K562 (cell line): ENCODE data around the gene SPTAN1. TPM values are rescaled to one million over a fixed set of nuclear protein-coding genes. Genes with fewer than 3 reads are reported as not detected.

Experiments
- CHD4 ChIP-seq: fragments of 200-600 bp; sonication (generic); IDR thresholded peaks from 3 replicates; pipeline ENCODE4 v1.6.1; 2012; ENCODE audit warnings: low read depth, mild to moderate bottlenecking, mixed read lengths, low read length, inconsistent platforms; ENCODE audit not compliant: insufficient read depth, insufficient replicate concordance, poor library complexity, severe bottlenecking
- GATAD2B ChIP-seq: fragments of 450-650 bp; IDR thresholded peaks from 2 replicates; pipeline ENCODE4 v1.6.1; 2017; ENCODE audit warnings: mild to moderate bottlenecking, borderline replicate concordance
- HMG20A ChIP-seq: fragments of 450-650 bp; formaldehyde crosslinking; conservative IDR thresholded peaks from 2 replicates; pipeline ENCODE4 v1.4.0; 2020; ENCODE audit warnings: mild to moderate bottlenecking, mixed read lengths
- LCOR ChIP-seq: sonication (generic); formaldehyde crosslinking; IDR thresholded peaks from 2 replicates; pipeline ENCODE4 v1.8.0; 2022; ENCODE audit warnings: mild to moderate bottlenecking, missing genetic modification reagents
- MEF2D ChIP-seq: conservative IDR thresholded peaks from 2 replicates; pipeline ENCODE4 v1.6.1; 2016; ENCODE audit warnings: low read depth, missing genetic modification characterization, missing compliant biosample characterization
- MYBL2 ChIP-seq, 2 experiments: fragments of 450-650 bp in 1 of 2; sonication (generic) in 1 of 2; formaldehyde crosslinking in 1 of 2; IDR thresholded peaks; 2 replicates each; pipeline versions ENCODE4 v1.6.1 to v1.8.1; 2017 to 2022; ENCODE audit warnings: borderline replicate concordance in 1 of 2, inconsistent platforms in 1 of 2, low read depth in 1 of 2, mild to moderate bottlenecking in 1 of 2, missing genetic modification reagents in 1 of 2, moderate library complexity in 1 of 2
- MYC ChIP-seq, 2 experiments: fragments of 250-450 bp in 1 of 2; sonication (Bioruptor Pico) in 1 of 2; IDR thresholded peaks; 2 replicates each; pipeline versions ENCODE4 v1.5.1 to v1.6.1; 2012 to 2021; ENCODE audit warnings: low read depth in 2 of 2, borderline replicate concordance in 1 of 2, improper control_type of control experiment in 1 of 2, low read length in 1 of 2, mild to moderate bottlenecking in 1 of 2, moderate library complexity in 1 of 2
- NBN ChIP-seq: fragments of 450-650 bp; IDR thresholded peaks from 2 replicates; pipeline ENCODE4 v1.6.1; 2016; ENCODE audit warnings: low read depth, mild to moderate bottlenecking
- POU5F1 ChIP-seq: fragments of 150-350 bp; IDR thresholded peaks from 2 replicates; pipeline ENCODE4 v1.6.1; 2014; ENCODE audit warnings: borderline replicate concordance, low read length, low read depth, mild to moderate bottlenecking; ENCODE audit not compliant: partially characterized antibody
- SLC30A9 ChIP-seq: fragments of 250-450 bp; sonication (Bioruptor Pico); IDR thresholded peaks from 2 replicates; pipeline ENCODE4 v1.8.0; 2022; ENCODE audit warnings: mild to moderate bottlenecking, moderate library complexity
- ZBED1 ChIP-seq: IDR thresholded peaks from 2 replicates; pipeline ENCODE4 v1.6.1; 2014
- ZC3H8 ChIP-seq: fragments of 450-650 bp; IDR thresholded peaks from 2 replicates; pipeline ENCODE4 v1.6.1; 2017
- ZNF121 ChIP-seq: sonication (generic); formaldehyde crosslinking; conservative IDR thresholded peaks from 2 replicates; pipeline ENCODE4 v1.8.0; 2022; ENCODE audit warnings: missing genetic modification reagents
- ZNF347 ChIP-seq: fragments of 450-650 bp; formaldehyde crosslinking; IDR thresholded peaks from 2 replicates; pipeline ENCODE4 v1.4.0; 2020; ENCODE audit warnings: low read depth, mild to moderate bottlenecking, moderate library complexity
- ZNF354B ChIP-seq: fragments of 250-450 bp; sonication (Bioruptor Pico); IDR thresholded peaks from 2 replicates; pipeline ENCODE4 v1.4.0; 2020
- ZNF561 ChIP-seq: fragments of 450-650 bp; formaldehyde crosslinking; conservative IDR thresholded peaks from 2 replicates; pipeline ENCODE4 v1.4.0; 2020; ENCODE audit warnings: mild to moderate bottlenecking, moderate library complexity
- ZNF785 ChIP-seq: fragments of 250-450 bp; sonication (Bioruptor Pico); IDR thresholded peaks from 2 replicates; pipeline ENCODE4 v1.4.0; 2020; ENCODE audit warnings: mild to moderate bottlenecking
- polyA plus RNA-seq, 8 experiments: library from polyadenylated mRNA; depleted of rRNA in 4 of 8; stranded (reverse) in 5 of 8; unstranded in 3 of 8; fragments of >200 nt; fragmentation: Nextera tagmentation in 2 of 8; fragmentation: Illumina TruSeq in 1 of 8; extraction: Ambion mirVana in 2 of 8; extraction: Trizol in 1 of 8; gene quantifications; 2 replicates each; pipeline versions ENCODE4 v1.2.1 to v1.2.3, GENCODE V29; 2011 to 2014; ENCODE audit warnings: inconsistent platforms in 1 of 8, missing spikeins in 1 of 8
- total RNA-seq, 7 experiments: library from RNA; depleted of rRNA in 6 of 7; stranded (reverse); fragments of >200 nt in 6 of 7; fragmentation: Illumina TruSeq in 2 of 7; extraction: Trizol in 2 of 7; gene quantifications; 2 replicates each; pipeline versions ENCODE4 v1.2.1 to v1.2.3, GENCODE V29; 2011 to 2021; ENCODE audit warnings: low replicate concordance in 1 of 7
- TF ChIP-seq, protein P1 (sequence below), 2 experiments: fragments of 450-650 bp; IDR thresholded peaks; 2 replicates each; pipeline ENCODE4 v1.6.1; 2018; ENCODE audit warnings: mild to moderate bottlenecking in 2 of 2, low read depth in 1 of 2; ENCODE audit not compliant: partially characterized antibody in 2 of 2
- TF ChIP-seq, protein P2 (sequence below): fragments of 250-450 bp; sonication (Bioruptor Pico); IDR thresholded peaks from 2 replicates; pipeline ENCODE4 v1.8.0; 2022; ENCODE audit warnings: inconsistent platforms, mild to moderate bottlenecking, moderate library complexity, borderline replicate concordance
- TF ChIP-seq, protein P3 (sequence below): fragments of 250-450 bp; sonication (Bioruptor Pico); IDR thresholded peaks from 2 replicates; pipeline ENCODE4 v1.4.0; 2020; ENCODE audit warnings: mild to moderate bottlenecking, moderate library complexity

The SPTAN1 gene
- total and polyA plus RNA-seq, 9 of the 15 experiments (the other 6 are each of a cell fraction or from before 2014, with no cell fraction given): 1.5 to 13.5 (median 6.8) TPM

DNA sequence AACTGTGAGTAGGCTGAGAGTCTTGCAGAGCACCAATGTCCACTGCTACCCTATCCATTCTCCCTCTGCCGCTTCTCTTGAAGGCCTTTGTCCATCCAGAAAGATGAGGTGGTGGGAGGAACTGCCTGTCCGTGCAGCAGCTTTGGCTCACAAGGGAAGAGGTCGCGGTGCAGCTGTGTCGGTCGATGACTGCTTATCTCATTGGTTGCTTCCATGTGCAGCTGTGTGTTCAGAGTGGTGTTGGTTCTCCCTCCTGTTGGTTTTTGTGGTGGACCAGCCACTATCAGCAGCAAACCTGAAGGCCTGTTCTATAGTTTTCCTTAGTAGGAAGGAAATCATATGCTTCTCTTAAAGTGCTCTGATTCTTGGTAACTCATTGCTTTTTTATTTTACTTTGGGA lies 40.7 kb downstream of the SPTAN1 start (continued):
- no peak for TF ChIP-seq ZNF561
- no peak for TF ChIP-seq ZNF354B (CRISPR knock-in tag)
- no peak for TF ChIP-seq MEF2D
- TF ChIP-seq HMG20A: no peak
- no peak for TF ChIP-seq SLC30A9 (CRISPR knock-in tag)
- TF ChIP-seq, protein P1, sequence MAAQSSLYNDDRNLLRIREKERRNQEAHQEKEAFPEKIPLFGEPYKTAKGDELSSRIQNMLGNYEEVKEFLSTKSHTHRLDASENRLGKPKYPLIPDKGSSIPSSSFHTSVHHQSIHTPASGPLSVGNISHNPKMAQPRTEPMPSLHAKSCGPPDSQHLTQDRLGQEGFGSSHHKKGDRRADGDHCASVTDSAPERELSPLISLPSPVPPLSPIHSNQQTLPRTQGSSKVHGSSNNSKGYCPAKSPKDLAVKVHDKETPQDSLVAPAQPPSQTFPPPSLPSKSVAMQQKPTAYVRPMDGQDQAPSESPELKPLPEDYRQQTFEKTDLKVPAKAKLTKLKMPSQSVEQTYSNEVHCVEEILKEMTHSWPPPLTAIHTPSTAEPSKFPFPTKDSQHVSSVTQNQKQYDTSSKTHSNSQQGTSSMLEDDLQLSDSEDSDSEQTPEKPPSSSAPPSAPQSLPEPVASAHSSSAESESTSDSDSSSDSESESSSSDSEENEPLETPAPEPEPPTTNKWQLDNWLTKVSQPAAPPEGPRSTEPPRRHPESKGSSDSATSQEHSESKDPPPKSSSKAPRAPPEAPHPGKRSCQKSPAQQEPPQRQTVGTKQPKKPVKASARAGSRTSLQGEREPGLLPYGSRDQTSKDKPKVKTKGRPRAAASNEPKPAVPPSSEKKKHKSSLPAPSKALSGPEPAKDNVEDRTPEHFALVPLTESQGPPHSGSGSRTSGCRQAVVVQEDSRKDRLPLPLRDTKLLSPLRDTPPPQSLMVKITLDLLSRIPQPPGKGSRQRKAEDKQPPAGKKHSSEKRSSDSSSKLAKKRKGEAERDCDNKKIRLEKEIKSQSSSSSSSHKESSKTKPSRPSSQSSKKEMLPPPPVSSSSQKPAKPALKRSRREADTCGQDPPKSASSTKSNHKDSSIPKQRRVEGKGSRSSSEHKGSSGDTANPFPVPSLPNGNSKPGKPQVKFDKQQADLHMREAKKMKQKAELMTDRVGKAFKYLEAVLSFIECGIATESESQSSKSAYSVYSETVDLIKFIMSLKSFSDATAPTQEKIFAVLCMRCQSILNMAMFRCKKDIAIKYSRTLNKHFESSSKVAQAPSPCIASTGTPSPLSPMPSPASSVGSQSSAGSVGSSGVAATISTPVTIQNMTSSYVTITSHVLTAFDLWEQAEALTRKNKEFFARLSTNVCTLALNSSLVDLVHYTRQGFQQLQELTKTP (IDR thresholded peaks at IDR 0.05; ENCODE audit: low read depth in 1 of 2, partially characterized antibody in 2 of 2): no peak
- TF ChIP-seq ZNF121: no peak
- TF ChIP-seq CHD4: no peak
- TF ChIP-seq POU5F1: no peak
- no peak for TF ChIP-seq ZNF785 (CRISPR knock-in tag)
- TF ChIP-seq NBN: 0 out of 2 replicates have a peak, but pooled peaks have one; percentile 38
- no peak for TF ChIP-seq MYBL2 (IDR thresholded peaks at IDR 0.05; ENCODE audit: low read depth)
- no peak for TF ChIP-seq MYBL2 (CRISPR knock-in tag; IDR thresholded peaks at IDR 0.05; ENCODE audit: borderline replicate concordance)
- TF ChIP-seq MYC (IDR thresholded peaks at IDR 0.05; ENCODE audit: low read depth, low read length): 0 out of 2 replicates have a peak, but pooled peaks have one; percentile 18
- no peak for TF ChIP-seq MYC (CRISPR knock-in tag; IDR thresholded peaks at IDR 0.05; ENCODE audit: borderline replicate concordance, low read depth)
- TF ChIP-seq ZC3H8: no peak
- TF ChIP-seq ZBED1: 0 out of 2 replicates have a peak, but pooled peaks have one; percentile 27
- TF ChIP-seq, protein P2, sequence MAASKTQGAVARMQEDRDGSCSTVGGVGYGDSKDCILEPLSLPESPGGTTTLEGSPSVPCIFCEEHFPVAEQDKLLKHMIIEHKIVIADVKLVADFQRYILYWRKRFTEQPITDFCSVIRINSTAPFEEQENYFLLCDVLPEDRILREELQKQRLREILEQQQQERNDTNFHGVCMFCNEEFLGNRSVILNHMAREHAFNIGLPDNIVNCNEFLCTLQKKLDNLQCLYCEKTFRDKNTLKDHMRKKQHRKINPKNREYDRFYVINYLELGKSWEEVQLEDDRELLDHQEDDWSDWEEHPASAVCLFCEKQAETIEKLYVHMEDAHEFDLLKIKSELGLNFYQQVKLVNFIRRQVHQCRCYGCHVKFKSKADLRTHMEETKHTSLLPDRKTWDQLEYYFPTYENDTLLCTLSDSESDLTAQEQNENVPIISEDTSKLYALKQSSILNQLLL (CRISPR knock-in tag): no peak
- TF ChIP-seq GATAD2B: no peak
- no peak for TF ChIP-seq ZNF347 (CRISPR knock-in tag)
- TF ChIP-seq LCOR: 0 out of 2 replicates have a peak, but pooled peaks have one; percentile 41
- TF ChIP-seq, protein P3, sequence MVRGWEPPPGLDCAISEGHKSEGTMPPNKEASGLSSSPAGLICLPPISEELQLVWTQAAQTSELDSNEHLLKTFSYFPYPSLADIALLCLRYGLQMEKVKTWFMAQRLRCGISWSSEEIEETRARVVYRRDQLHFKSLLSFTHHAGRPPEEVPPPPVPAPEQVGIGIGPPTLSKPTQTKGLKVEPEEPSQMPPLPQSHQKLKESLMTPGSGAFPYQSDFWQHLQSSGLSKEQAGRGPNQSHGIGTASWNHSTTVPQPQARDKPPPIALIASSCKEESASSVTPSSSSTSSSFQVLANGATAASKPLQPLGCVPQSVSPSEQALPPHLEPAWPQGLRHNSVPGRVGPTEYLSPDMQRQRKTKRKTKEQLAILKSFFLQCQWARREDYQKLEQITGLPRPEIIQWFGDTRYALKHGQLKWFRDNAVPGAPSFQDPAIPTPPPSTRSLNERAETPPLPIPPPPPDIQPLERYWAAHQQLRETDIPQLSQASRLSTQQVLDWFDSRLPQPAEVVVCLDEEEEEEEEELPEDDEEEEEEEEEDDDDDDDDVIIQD (CRISPR knock-in tag): no peak
